HEK293 (cell line): ENCODE measurements around the gene SERPINA3.

Experiments
- CTCF ChIA-PET: fragments of 350-600 bp; formaldehyde crosslinking; extraction: SDS; loops from one replicate; lab custom pipeline; 2021; ENCODE audit warnings: antibody characterized with exemption; lab: Yijun Ruan, JAX
- POLR2A ChIA-PET: fragments of 300-600 bp; formaldehyde crosslinking; extraction: SDS; loops from one replicate; lab custom pipeline; 2020; ENCODE audit warnings: antibody characterized with exemption, inconsistent platforms; lab: Yijun Ruan, JAX
- H3K27ac ChIP-seq: fragments of 200-500 bp; sonication (Bioruptor generic); 2 replicates; pipeline ENCODE4 v1.5.1; 2014; ENCODE audit warnings: low read depth, low read length, control low read depth, inconsistent platforms; ENCODE audit errors: extremely low read depth
- H3K36me3 ChIP-seq, 2 experiments: fragments of 200-500 bp in 1 of 2; sonication (Bioruptor generic) in 1 of 2; 1 replicate in 1 of 2; 2 replicates in 1 of 2; pipeline ENCODE4 v1.5.1; 2014 to 2017; ENCODE audit warnings: inconsistent platforms in 2 of 2, low read length in 2 of 2; ENCODE audit not compliant: control insufficient read depth in 2 of 2, insufficient read depth in 1 of 2
- H3K4me1 ChIP-seq: fragments of 200-500 bp; sonication (Bioruptor generic); 2 replicates; pipeline ENCODE4 v1.5.1; 2014; ENCODE audit warnings: mild to moderate bottlenecking, low read length, inconsistent platforms; ENCODE audit not compliant: control insufficient read depth, insufficient read depth
- H3K4me3 ChIP-seq: 2 replicates; pipeline ENCODE4 v1.5.1; 2011; ENCODE audit warnings: low read depth, mild to moderate bottlenecking, control low read depth, low read length, moderate library complexity
- H3K9me3 ChIP-seq: fragments of 200-500 bp; sonication (Bioruptor generic); 2 replicates; pipeline ENCODE4 v1.5.1; 2014; ENCODE audit warnings: low read depth, low read length, inconsistent platforms; ENCODE audit not compliant: control insufficient read depth, insufficient read depth
- KLF16 ChIP-seq: fragments of 450-650 bp; formaldehyde crosslinking; IDR thresholded peaks from 2 replicates; pipeline ENCODE4 v1.5.1; 2017; ENCODE audit warnings: missing biosample characterization, missing genetic modification characterization
- SCRT1 ChIP-seq: fragments of 450-650 bp; formaldehyde crosslinking; IDR thresholded peaks from 2 replicates; pipeline ENCODE4 v1.5.1; 2016; ENCODE audit warnings: missing biosample characterization, missing genetic modification characterization, borderline replicate concordance
- ZBTB21 ChIP-seq: fragments of 450-650 bp; formaldehyde crosslinking; IDR thresholded peaks from 2 replicates; pipeline ENCODE4 v1.5.1; 2017; ENCODE audit warnings: missing biosample characterization, missing genetic modification characterization
- ZBTB7A ChIP-seq: fragments of 450-650 bp; formaldehyde crosslinking; IDR thresholded peaks from 2 replicates; pipeline ENCODE4 v1.5.1; 2016; ENCODE audit warnings: low read depth, missing biosample characterization, missing genetic modification characterization
- ZNF138 ChIP-seq: fragments of 450-650 bp; formaldehyde crosslinking; IDR thresholded peaks from 2 replicates; pipeline ENCODE4 v1.5.1; 2016; ENCODE audit warnings: missing biosample characterization, missing genetic modification characterization, borderline replicate concordance
- ZNF157 ChIP-seq: fragments of 450-650 bp; formaldehyde crosslinking; IDR thresholded peaks from 2 replicates; pipeline ENCODE4 v1.5.1; 2016; ENCODE audit warnings: missing biosample characterization, missing genetic modification characterization
- ZNF19 ChIP-seq: fragments of 450-650 bp; formaldehyde crosslinking; IDR thresholded peaks from 2 replicates; pipeline ENCODE4; 2016; ENCODE audit warnings: missing biosample characterization, missing genetic modification characterization, low read depth
- ZNF324 ChIP-seq: fragments of 450-650 bp; formaldehyde crosslinking; IDR thresholded peaks from 2 replicates; pipeline ENCODE4 v1.5.1; 2016; ENCODE audit warnings: missing biosample characterization, missing genetic modification characterization
- ZNF529 ChIP-seq: fragments of 450-650 bp; formaldehyde crosslinking; IDR thresholded peaks from 2 replicates; pipeline ENCODE4 v1.5.1; 2017; ENCODE audit warnings: missing genetic modification characterization, missing biosample characterization; ENCODE audit not compliant: insufficient replicate concordance
- ZNF560 ChIP-seq: fragments of 450-650 bp; formaldehyde crosslinking; IDR thresholded peaks from 2 replicates; pipeline ENCODE4 v1.5.1; 2017; ENCODE audit warnings: missing biosample characterization, missing genetic modification characterization, borderline replicate concordance
- ZNF600 ChIP-seq: fragments of 450-650 bp; formaldehyde crosslinking; IDR thresholded peaks from 2 replicates; pipeline ENCODE4 v1.5.1; 2016; ENCODE audit warnings: missing biosample characterization, missing genetic modification characterization
- ZNF664 ChIP-seq: fragments of 450-650 bp; formaldehyde crosslinking; IDR thresholded peaks from 2 replicates; pipeline ENCODE4 v1.5.1; 2016; ENCODE audit warnings: missing biosample characterization, missing genetic modification characterization
- ZNF707 ChIP-seq: fragments of 450-650 bp; formaldehyde crosslinking; IDR thresholded peaks from 2 replicates; pipeline ENCODE4 v1.5.1; 2016; ENCODE audit warnings: missing biosample characterization, missing genetic modification characterization
- ZNF747 ChIP-seq: fragments of 450-650 bp; formaldehyde crosslinking; IDR thresholded peaks from 2 replicates; pipeline ENCODE4 v1.5.1; 2016; ENCODE audit warnings: missing biosample characterization, missing genetic modification characterization
- ZNF843 ChIP-seq: fragments of 450-650 bp; formaldehyde crosslinking; IDR thresholded peaks from 2 replicates; pipeline ENCODE4 v1.5.1; 2016; ENCODE audit warnings: missing biosample characterization, missing genetic modification characterization
- TF ChIP-seq, protein P1 (sequence below): fragments of 450-650 bp; formaldehyde crosslinking; IDR thresholded peaks from 2 replicates; pipeline ENCODE4 v1.5.1; 2016; ENCODE audit warnings: missing biosample characterization, missing genetic modification characterization
- TF ChIP-seq, protein P2 (sequence below): fragments of 450-650 bp; formaldehyde crosslinking; IDR thresholded peaks from 2 replicates; pipeline ENCODE4 v1.5.1; 2016; ENCODE audit warnings: missing biosample characterization, missing genetic modification characterization
- TF ChIP-seq, protein P3 (sequence below): fragments of 450-650 bp; formaldehyde crosslinking; IDR thresholded peaks from 2 replicates; pipeline ENCODE4 v1.5.1; 2016; ENCODE audit warnings: missing biosample characterization, missing genetic modification characterization, borderline replicate concordance

Gene SERPINA3

DNA sequence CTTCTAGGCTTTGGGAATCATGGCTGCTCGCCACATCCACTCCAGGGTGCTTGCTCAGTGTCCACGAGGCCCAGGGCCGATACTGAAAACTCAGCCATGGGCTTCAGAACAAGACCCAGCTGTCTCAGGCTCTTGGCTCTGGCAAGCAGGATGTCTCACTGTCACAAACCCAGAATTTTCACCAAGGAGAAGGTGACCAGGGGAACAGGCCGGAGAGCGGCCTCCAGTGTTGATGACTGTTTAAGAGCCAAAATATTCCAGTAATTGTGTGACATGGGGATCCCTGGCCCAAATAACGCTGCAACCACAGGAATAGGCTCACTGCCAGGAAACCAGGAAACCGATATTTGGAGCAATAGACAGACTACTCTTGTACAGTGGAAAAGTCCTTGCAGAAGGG is 40.8 kb upstream of the SERPINA3 start (continued):
- TF ChIP-seq, protein P1, sequence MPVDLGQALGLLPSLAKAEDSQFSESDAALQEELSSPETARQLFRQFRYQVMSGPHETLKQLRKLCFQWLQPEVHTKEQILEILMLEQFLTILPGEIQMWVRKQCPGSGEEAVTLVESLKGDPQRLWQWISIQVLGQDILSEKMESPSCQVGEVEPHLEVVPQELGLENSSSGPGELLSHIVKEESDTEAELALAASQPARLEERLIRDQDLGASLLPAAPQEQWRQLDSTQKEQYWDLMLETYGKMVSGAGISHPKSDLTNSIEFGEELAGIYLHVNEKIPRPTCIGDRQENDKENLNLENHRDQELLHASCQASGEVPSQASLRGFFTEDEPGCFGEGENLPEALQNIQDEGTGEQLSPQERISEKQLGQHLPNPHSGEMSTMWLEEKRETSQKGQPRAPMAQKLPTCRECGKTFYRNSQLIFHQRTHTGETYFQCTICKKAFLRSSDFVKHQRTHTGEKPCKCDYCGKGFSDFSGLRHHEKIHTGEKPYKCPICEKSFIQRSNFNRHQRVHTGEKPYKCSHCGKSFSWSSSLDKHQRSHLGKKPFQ (tag by site-specific recombination) = no peak

DNA sequence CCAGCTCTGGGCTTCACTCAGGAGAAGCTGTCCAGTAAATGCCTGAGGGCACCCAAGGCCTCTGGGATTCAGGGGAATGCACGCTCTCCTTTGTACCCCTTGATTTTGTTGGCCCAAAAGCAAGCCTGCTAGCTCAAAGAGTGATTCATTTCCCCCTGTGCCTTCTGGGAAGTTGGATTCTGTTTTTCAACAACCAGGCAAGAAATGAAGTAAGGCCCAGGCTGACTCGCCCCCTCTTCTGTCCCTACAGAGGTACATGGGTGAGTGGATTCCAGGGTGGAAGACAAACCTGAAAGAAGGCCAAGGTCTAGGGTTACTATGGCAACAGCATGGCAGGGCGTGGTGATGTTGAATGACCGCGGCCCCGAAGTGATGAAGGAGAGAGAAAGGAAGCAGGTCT is 40.2 kb upstream of the SERPINA3 start:
- Histone ChIP-seq H3K27ac (no peak overlapping the region), H3K9me3 (no peaks in the 10 kb centered on the region), H3K36me3 (no peaks in the 10 kb centered on the region), H3K4me3 (no peak overlapping the region), H3K4me1 (no peaks in the 10 kb centered on the region)
- POLR2A ChIA-PET = no interaction called here
- TF ChIP-seq ZNF157 (tag by site-specific recombination) (no peak), ZNF560 (tag by site-specific recombination) (no peak), ZNF664 (tag by site-specific recombination) (no peak), ZNF324 (tag by site-specific recombination) (no peak), ZNF529 (tag by site-specific recombination) (no peak), ZBTB21 (tag by site-specific recombination) (no peak), ZBTB7A (no peak)
- CTCF ChIA-PET = interaction anchor here (1.2 kb wide), 1 partner anchor 85 kb away, joined by 3 read pairs; no protein-coding TSS in a partner anchor

DNA sequence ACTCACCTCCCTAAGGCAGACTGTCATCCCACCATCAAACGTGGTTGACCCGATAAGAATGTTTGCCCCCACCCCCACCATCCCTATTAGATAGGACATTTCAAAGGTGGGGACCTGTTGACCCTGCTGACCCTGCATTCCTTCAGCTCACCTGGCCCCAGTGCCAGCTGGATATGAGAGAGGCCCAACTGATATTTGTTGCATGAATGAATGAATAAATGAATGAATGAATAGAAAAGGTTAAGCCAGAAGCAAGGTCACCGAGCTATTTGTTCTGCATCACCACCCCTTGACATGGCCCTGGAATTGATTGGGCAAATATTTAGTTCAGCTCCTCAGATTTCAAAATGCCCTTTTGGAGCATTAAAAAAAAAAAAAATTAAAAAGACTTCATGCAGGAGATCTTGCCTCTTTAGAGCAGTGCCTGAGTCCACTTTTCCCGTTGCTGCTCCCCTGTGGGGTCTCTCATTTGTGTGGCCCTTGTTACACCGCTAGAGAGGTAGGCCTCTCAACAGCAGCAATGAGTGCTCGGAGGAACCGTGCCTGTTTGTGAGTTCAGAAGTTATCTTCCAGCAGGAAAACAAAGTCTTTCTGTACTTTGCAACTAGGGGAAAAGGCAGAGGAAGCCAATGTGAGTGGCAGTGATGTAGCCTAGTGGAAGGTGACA is 39.4 kb upstream of the SERPINA3 start:
- ChIA-PET POLR2A (no interaction called here), CTCF (interaction anchor here (1.2 kb wide), 1 partner anchor 23 kb away, joined by 3 read pairs; no protein-coding TSS in a partner anchor)
- TF ChIP-seq KLF16 (no peak), ZNF843 (tag by site-specific recombination) (no peak), ZNF600 (no peak), ZNF747 (tag by site-specific recombination) (no peak), ZNF138 (tag by site-specific recombination) (no peak)

DNA sequence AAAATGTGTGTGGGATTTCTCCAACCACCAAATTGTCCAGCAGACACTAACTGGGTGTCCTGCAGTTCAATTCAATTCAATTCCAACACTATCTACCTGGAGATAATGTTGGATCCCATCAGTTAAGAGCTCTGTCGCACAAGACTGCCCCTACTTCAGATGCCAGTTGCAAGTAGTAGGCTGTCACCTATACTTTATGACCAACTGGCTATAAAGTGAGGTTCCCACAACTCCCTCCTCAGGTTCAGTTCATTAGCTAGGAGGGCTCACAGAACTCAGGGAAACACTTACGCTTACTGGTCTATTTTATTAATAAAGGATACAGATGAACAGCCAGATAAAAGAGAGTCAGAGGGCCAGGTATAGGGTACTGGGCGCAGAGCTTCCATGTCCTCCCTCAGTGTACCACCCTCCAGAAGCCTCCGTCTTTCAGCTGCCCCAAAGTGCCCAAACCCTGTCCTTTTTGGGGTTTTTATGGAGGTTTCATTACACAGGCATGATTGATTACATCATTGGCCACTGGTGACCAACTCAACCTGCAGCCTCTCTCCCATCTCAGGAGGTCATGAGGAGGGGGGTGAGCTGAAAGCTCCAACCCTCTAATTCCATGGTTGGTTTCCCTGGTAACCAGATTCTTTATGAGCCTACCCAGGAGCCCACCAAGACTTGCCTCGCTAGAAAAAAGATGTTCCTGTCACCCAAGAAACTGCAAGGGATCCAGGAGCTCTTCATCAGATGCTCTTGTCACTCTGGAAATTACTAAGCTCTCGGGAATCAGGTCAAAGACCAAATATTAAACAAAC is 38.5 kb upstream of the SERPINA3 start:
- TF ChIP-seq, protein P2, sequence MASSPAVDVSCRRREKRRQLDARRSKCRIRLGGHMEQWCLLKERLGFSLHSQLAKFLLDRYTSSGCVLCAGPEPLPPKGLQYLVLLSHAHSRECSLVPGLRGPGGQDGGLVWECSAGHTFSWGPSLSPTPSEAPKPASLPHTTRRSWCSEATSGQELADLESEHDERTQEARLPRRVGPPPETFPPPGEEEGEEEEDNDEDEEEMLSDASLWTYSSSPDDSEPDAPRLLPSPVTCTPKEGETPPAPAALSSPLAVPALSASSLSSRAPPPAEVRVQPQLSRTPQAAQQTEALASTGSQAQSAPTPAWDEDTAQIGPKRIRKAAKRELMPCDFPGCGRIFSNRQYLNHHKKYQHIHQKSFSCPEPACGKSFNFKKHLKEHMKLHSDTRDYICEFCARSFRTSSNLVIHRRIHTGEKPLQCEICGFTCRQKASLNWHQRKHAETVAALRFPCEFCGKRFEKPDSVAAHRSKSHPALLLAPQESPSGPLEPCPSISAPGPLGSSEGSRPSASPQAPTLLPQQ (tag by site-specific recombination) = no peak
- TF ChIP-seq, protein P3, sequence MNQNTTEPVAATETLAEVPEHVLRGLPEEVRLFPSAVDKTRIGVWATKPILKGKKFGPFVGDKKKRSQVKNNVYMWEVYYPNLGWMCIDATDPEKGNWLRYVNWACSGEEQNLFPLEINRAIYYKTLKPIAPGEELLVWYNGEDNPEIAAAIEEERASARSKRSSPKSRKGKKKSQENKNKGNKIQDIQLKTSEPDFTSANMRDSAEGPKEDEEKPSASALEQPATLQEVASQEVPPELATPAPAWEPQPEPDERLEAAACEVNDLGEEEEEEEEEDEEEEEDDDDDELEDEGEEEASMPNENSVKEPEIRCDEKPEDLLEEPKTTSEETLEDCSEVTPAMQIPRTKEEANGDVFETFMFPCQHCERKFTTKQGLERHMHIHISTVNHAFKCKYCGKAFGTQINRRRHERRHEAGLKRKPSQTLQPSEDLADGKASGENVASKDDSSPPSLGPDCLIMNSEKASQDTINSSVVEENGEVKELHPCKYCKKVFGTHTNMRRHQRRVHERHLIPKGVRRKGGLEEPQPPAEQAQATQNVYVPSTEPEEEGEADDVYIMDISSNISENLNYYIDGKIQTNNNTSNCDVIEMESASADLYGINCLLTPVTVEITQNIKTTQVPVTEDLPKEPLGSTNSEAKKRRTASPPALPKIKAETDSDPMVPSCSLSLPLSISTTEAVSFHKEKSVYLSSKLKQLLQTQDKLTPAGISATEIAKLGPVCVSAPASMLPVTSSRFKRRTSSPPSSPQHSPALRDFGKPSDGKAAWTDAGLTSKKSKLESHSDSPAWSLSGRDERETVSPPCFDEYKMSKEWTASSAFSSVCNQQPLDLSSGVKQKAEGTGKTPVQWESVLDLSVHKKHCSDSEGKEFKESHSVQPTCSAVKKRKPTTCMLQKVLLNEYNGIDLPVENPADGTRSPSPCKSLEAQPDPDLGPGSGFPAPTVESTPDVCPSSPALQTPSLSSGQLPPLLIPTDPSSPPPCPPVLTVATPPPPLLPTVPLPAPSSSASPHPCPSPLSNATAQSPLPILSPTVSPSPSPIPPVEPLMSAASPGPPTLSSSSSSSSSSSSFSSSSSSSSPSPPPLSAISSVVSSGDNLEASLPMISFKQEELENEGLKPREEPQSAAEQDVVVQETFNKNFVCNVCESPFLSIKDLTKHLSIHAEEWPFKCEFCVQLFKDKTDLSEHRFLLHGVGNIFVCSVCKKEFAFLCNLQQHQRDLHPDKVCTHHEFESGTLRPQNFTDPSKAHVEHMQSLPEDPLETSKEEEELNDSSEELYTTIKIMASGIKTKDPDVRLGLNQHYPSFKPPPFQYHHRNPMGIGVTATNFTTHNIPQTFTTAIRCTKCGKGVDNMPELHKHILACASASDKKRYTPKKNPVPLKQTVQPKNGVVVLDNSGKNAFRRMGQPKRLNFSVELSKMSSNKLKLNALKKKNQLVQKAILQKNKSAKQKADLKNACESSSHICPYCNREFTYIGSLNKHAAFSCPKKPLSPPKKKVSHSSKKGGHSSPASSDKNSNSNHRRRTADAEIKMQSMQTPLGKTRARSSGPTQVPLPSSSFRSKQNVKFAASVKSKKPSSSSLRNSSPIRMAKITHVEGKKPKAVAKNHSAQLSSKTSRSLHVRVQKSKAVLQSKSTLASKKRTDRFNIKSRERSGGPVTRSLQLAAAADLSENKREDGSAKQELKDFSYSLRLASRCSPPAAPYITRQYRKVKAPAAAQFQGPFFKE (tag by site-specific recombination) = no peak
- no peak for TF ChIP-seq ZNF19 (tag by site-specific recombination)
- TF ChIP-seq SCRT1 (tag by site-specific recombination) = no peak
- no peak for TF ChIP-seq ZNF707
- TF ChIP-seq ZBTB21 (tag by site-specific recombination) = no peak
- TF ChIP-seq, all 188 proteins: peak for 0
- H3K27ac ChIP-seq = no peak overlapping the region
- no peaks in the 10 kb centered on the region for H3K4me1 ChIP-seq
- no peaks in the 10 kb centered on the region for H3K36me3 ChIP-seq
- POLR2A ChIA-PET = no interaction called here
- CTCF ChIA-PET = interaction anchor here (1.2 kb wide), 1 partner anchor 23 kb away, joined by 3 read pairs; no protein-coding TSS in a partner anchor
- H3K4me3 ChIP-seq = no peak overlapping the region
- no peaks in the 10 kb centered on the region for H3K9me3 ChIP-seq

More for the DNA sequence above, 39.4 kb upstream of the SERPINA3 start:
- Histone ChIP-seq H3K27ac (no peak overlapping the region), H3K4me3 (no peak overlapping the region), H3K9me3 (no peaks in the 10 kb centered on the region), H3K4me1 (no peaks in the 10 kb centered on the region), H3K36me3 (no peaks in the 10 kb centered on the region)
